Measurements from ENCODE around the gene PTPN7.

Gene PTPN7

GRCh38 chr1:202176949-202177927, 16.8 kb upstream of the PTPN7 start:
- TF ChIP-seq CTCF (IDR thresholded peaks at IDR 0.05): no peak

GRCh38 chr1:202173993-202174392, 13.6 kb upstream of the PTPN7 start:
- no peak for TF ChIP-seq CTCF (IDR thresholded peaks at IDR 0.05)

- TF ChIP-seq CTCF (IDR thresholded peaks at IDR 0.05): no peak
These were observed 11.6 kb upstream of the PTPN7 start for GRCh38 chr1:202172015-202172355.

- TF ChIP-seq CTCF (IDR thresholded peaks at IDR 0.05): no peak
These were observed 11.1 kb upstream of the PTPN7 start for GRCh38 chr1:202171292-202172014.

GRCh38 chr1:202170726-202171125, 10.3 kb upstream of the PTPN7 start:
- TF ChIP-seq CTCF (IDR thresholded peaks at IDR 0.05): no peak

- no peak for TF ChIP-seq CTCF (IDR thresholded peaks at IDR 0.05)
These were observed 8.5 kb upstream of the PTPN7 start for GRCh38 chr1:202168861-202169260.

- no peak for TF ChIP-seq CTCF (IDR thresholded peaks at IDR 0.05)
These were observed 7.5 kb upstream of the PTPN7 start for GRCh38 chr1:202167708-202168415.

Data from LNCAP (cell line).